GM21381 (cell line): ENCODE data around the gene SIGLEC12.
"Not testable (repeated sequence)": the region's sequence is repeated elsewhere in the genome, so short reads cannot be mapped to it uniquely, and the experiment has no call there.

ENCODE experiments used
- ATAC-seq: cut with Tn5 transposase; IDR thresholded peaks from one replicate; pipeline ENCODE4 v1.9.1; 2021; ENCODE audit warnings: mild to moderate bottlenecking, moderate library complexity; ENCODE audit not compliant: unreplicated experiment

SIGLEC12 gene

GRCh38 chr19:51524666-51525264, 23.2 kb upstream of the SIGLEC12 start:
- no peak for ATAC-seq

GRCh38 chr19:51521781-51522180, 20.2 kb upstream of the SIGLEC12 start:
- ATAC-seq = no peak

GRCh38 chr19:51521357-51521756, 19.8 kb upstream of the SIGLEC12 start:
- ATAC-seq = no peak

- no peak for ATAC-seq
These were observed 19.1 kb upstream of the SIGLEC12 start for GRCh38 chr19:51520728-51521127.

- ATAC-seq = no peak
These were observed 13.4 kb upstream of the SIGLEC12 start for GRCh38 chr19:51514866-51515481.

GRCh38 chr19:51513968-51514367, 12.4 kb upstream of the SIGLEC12 start:
- ATAC-seq = no peak

- ATAC-seq = no peak
These were observed 9.8 kb upstream of the SIGLEC12 start for GRCh38 chr19:51511353-51511752.

GRCh38 chr19:51509823-51510660, 8.4 kb upstream of the SIGLEC12 start:
- ATAC-seq = no peak

GRCh38 chr19:51508059-51508733, 6.6 kb upstream of the SIGLEC12 start:
- no peak for ATAC-seq

GRCh38 chr19:51507640-51508058, 6.0 kb upstream of the SIGLEC12 start:
- no peak for ATAC-seq

GRCh38 chr19:51507192-51507591, 5.6 kb upstream of the SIGLEC12 start:
- ATAC-seq = no peak

GRCh38 chr19:51505904-51506303, 4.3 kb upstream of the SIGLEC12 start:
- no peak for ATAC-seq

- ATAC-seq = no peak
These were observed 2.3 kb upstream of the SIGLEC12 start for GRCh38 chr19:51503896-51504295.

- no peak for ATAC-seq
These were observed 1.8 kb upstream of the SIGLEC12 start for GRCh38 chr19:51503286-51503817.

GRCh38 chr19:51500931-51501330, 669 bp downstream of the SIGLEC12 start:
- ATAC-seq = not testable (repeated sequence)

GRCh38 chr19:51497666-51498065, 3.9 kb downstream of the SIGLEC12 start:
- no peak for ATAC-seq

- no peak for ATAC-seq
These were observed 7.8 kb downstream of the SIGLEC12 start for GRCh38 chr19:51493776-51494175.

- no peak for ATAC-seq
These were observed 10.0 kb downstream of the SIGLEC12 start for GRCh38 chr19:51491586-51491985.

- ATAC-seq = no peak
These were observed 10.9 kb downstream of the SIGLEC12 start for GRCh38 chr19:51490676-51491075.

- ATAC-seq = no peak
These were observed 12.5 kb downstream of the SIGLEC12 start for GRCh38 chr19:51489113-51489512.

GRCh38 chr19:51488491-51488890, 13.1 kb downstream of the SIGLEC12 start:
- ATAC-seq = no peak
